SK-N-SH (cell line): ENCODE measurements around the gene SWAP70. TPM values are rescaled to one million over a fixed set of nuclear protein-coding genes. Genes with fewer than 3 reads are reported as not detected.

Experiments used
- CTCF ChIA-PET: fragments of 300-600, 350-600 bp; formaldehyde crosslinking; extraction: SDS; loops from one replicate; lab custom pipeline; 2021; lab: Yijun Ruan, JAX
- POLR2A ChIA-PET: fragments of 350-600 bp; sonication (Branson Sonifier 250); formaldehyde crosslinking; extraction: SDS; loops from one replicate; lab custom pipeline; 2020; ENCODE audit warnings: antibody characterized with exemption, inconsistent platforms; lab: Yijun Ruan, JAX
- DNase-seq: peaks from one replicate; pipeline ENCODE4 v3.0.0; 2012
- H2AFZ ChIP-seq: fragments of 200-600 bp; sonication (generic); 2 replicates; pipeline ENCODE4 v1.8.1; 2016; ENCODE audit warnings: antibody characterized with exemption, mild to moderate bottlenecking, low read depth
- H3F3A ChIP-seq: fragments of 200-600 bp; sonication (generic); replicated peaks from 2 replicates; pipeline ENCODE3; 2016; ENCODE audit warnings: antibody characterized with exemption, mild to moderate bottlenecking; ENCODE audit not compliant: insufficient read depth
- H3K27ac ChIP-seq, 2 experiments: fragments of 200-500 bp in 1 of 2; fragments of 200-600 bp in 1 of 2; sonication (Bioruptor generic) in 1 of 2; sonication (generic), shearing (Covaris generic) in 1 of 2; 2 replicates each; pipeline versions ENCODE4 v1.5.1 to v1.6.1; 2014 to 2016; ENCODE audit warnings: low read depth in 2 of 2, inconsistent platforms in 1 of 2, low read length in 1 of 2, mild to moderate bottlenecking in 1 of 2, mixed read lengths in 1 of 2
- H3K27me3 ChIP-seq: fragments of 200-600 bp; sonication (generic), shearing (Covaris generic); 2 replicates; pipeline ENCODE4 v1.6.1; 2016; ENCODE audit warnings: mixed run types; ENCODE audit not compliant: insufficient read depth
- H3K36me3 ChIP-seq, 2 experiments: fragments of 200-500 bp in 1 of 2; fragments of 200-600 bp in 1 of 2; sonication (Bioruptor generic) in 1 of 2; sonication (generic) in 1 of 2; replicated peaks in 1 of 2; 2 replicates each; pipeline versions ENCODE3 to v1.5.1; 2014 to 2016; ENCODE audit warnings: low read length in 1 of 2, mild to moderate bottlenecking in 1 of 2; ENCODE audit not compliant: insufficient read depth in 2 of 2, control insufficient read depth in 1 of 2
- H3K4me1 ChIP-seq, 2 experiments: fragments of 200-500 bp in 1 of 2; fragments of 200-600 bp in 1 of 2; sonication (Bioruptor generic) in 1 of 2; sonication (generic), shearing (Covaris generic) in 1 of 2; 2 replicates each; pipeline versions ENCODE4 v1.5.1 to v1.6.1; 2014 to 2016; ENCODE audit warnings: low read depth in 1 of 2, low read length in 1 of 2, mixed run types in 1 of 2; ENCODE audit not compliant: insufficient read depth in 2 of 2, control insufficient read depth in 1 of 2
- H3K4me2 ChIP-seq: fragments of 200-600 bp; sonication (generic), shearing (Covaris generic); 2 replicates; pipeline ENCODE4 v1.6.1; 2017; ENCODE audit warnings: mixed run types
- H3K4me3 ChIP-seq, 2 experiments: fragments of 200-500 bp in 1 of 2; fragments of 200-600 bp in 1 of 2; sonication (Bioruptor generic) in 1 of 2; sonication (generic), shearing (Covaris generic) in 1 of 2; 2 replicates each; pipeline versions ENCODE4 v1.5.1 to v1.8.1; 2014 to 2016; ENCODE audit warnings: low read depth in 2 of 2, inconsistent platforms in 1 of 2, low read length in 1 of 2, mild to moderate bottlenecking in 1 of 2, mixed read lengths in 1 of 2, moderate library complexity in 1 of 2
- H3K79me2 ChIP-seq: fragments of 200-600 bp; sonication (generic); 2 replicates; pipeline ENCODE4 v1.8.1; 2017; ENCODE audit warnings: mild to moderate bottlenecking; ENCODE audit not compliant: insufficient read depth
- H3K9ac ChIP-seq: fragments of 200-600 bp; sonication (generic); 2 replicates; pipeline ENCODE4 v1.6.1; 2017; ENCODE audit warnings: mixed run types
- H3K9me2 ChIP-seq: fragments of 200-600 bp; sonication (generic); 2 replicates; pipeline ENCODE4 v1.6.1; 2017; ENCODE audit warnings: mixed run types
- H3K9me3 ChIP-seq: fragments of 200-600 bp; sonication (generic); 2 replicates; pipeline ENCODE4 v1.6.1; 2017; ENCODE audit warnings: mixed run types, mild to moderate bottlenecking, moderate library complexity
- H4K20me1 ChIP-seq: fragments of 200-600 bp; sonication (generic); 2 replicates; pipeline ENCODE4 v1.6.1; 2017; ENCODE audit warnings: mild to moderate bottlenecking, mixed run types; ENCODE audit not compliant: insufficient read depth
- CHD2 ChIP-seq: fragments of 150-350 bp; IDR thresholded peaks from 2 replicates; pipeline ENCODE4 v1.6.1; 2018; ENCODE audit warnings: low read length; ENCODE audit not compliant: partially characterized antibody
- EP300 ChIP-seq, 2 experiments: IDR thresholded peaks; 2 replicates each; pipeline versions ENCODE4 v1.4.0 to v1.6.1; 2012; ENCODE audit warnings: borderline replicate concordance in 1 of 2, low read depth in 1 of 2, low read length in 1 of 2
- FOSL2 ChIP-seq: IDR thresholded peaks from 2 replicates; pipeline ENCODE4 v1.4.0; 2012; ENCODE audit warnings: low read depth, mild to moderate bottlenecking, moderate library complexity, borderline replicate concordance
- GATA2 ChIP-seq: sonication (generic); formaldehyde crosslinking; IDR thresholded peaks from 2 replicates; pipeline ENCODE4 v1.5.0; 2020; ENCODE audit warnings: mild to moderate bottlenecking, missing genetic modification reagents
- JUND ChIP-seq: IDR thresholded peaks from 2 replicates; pipeline ENCODE4 v1.4.0; 2012
- NFIC ChIP-seq: IDR thresholded peaks from 2 replicates; pipeline ENCODE4 v1.4.0; 2012; ENCODE audit warnings: borderline replicate concordance
- NRF1 ChIP-seq: IDR thresholded peaks from 2 replicates; pipeline ENCODE4 v1.6.1; 2012; ENCODE audit warnings: low read depth, mild to moderate bottlenecking, low read length
- RAD21 ChIP-seq: IDR thresholded peaks from 2 replicates; pipeline ENCODE4 v1.6.1; 2012; ENCODE audit warnings: mild to moderate bottlenecking, low read length
- RCOR1 ChIP-seq: fragments of 150-350 bp; IDR thresholded peaks from 2 replicates; pipeline ENCODE4 v1.6.1; 2017; ENCODE audit warnings: antibody characterized with exemption, low read length
- RFX5 ChIP-seq: IDR thresholded peaks from 2 replicates; pipeline ENCODE4 v1.6.1; 2012; ENCODE audit warnings: mild to moderate bottlenecking, improper control_type of control experiment, low read length
- RXRA ChIP-seq: IDR thresholded peaks from 2 replicates; pipeline ENCODE4 v1.4.0; 2012; ENCODE audit warnings: low read depth, mild to moderate bottlenecking, borderline replicate concordance
- TAF1 ChIP-seq: IDR thresholded peaks from 2 replicates; pipeline ENCODE4 v1.6.1; 2012; ENCODE audit warnings: low read depth, mild to moderate bottlenecking, low read length, moderate library complexity, borderline replicate concordance
- TEAD4 ChIP-seq: IDR thresholded peaks from 2 replicates; pipeline ENCODE4 v1.4.0; 2012; ENCODE audit warnings: mild to moderate bottlenecking, borderline replicate concordance; ENCODE audit not compliant: insufficient read depth
- YY1 ChIP-seq: IDR thresholded peaks from 2 replicates; pipeline ENCODE4 v1.4.0; 2012; ENCODE audit warnings: low read depth, mild to moderate bottlenecking
- WGBS: methylation state at CpG from one replicate; pipeline ENCODE4 v1.1.6; 2017; ENCODE audit warnings: low lambda C conversion rate; 5-methylcytosine and 5-hydroxymethylcytosine counted together
- polyA plus RNA-seq, 3 experiments: library from polyadenylated mRNA; depleted of rRNA; stranded (reverse); fragments of >200 nt; gene quantifications; 2 replicates each; pipeline ENCODE4 v1.2.3, GENCODE V29; 2012
- TF ChIP-seq, protein P1 (sequence below): IDR thresholded peaks from 2 replicates; pipeline ENCODE4 v1.4.0; 2012; ENCODE audit warnings: low read depth, borderline replicate concordance
- TF ChIP-seq, protein P2 (sequence below): fragments of 200-600 bp; sonication (generic); IDR thresholded peaks from 2 replicates; pipeline ENCODE4 v1.6.1; 2017; ENCODE audit warnings: antibody characterized with exemption, mild to moderate bottlenecking, moderate library complexity
- TF ChIP-seq, protein P3 (sequence below): IDR thresholded peaks from 2 replicates; pipeline ENCODE4 v1.4.0; 2012; ENCODE audit warnings: low read depth, borderline replicate concordance

Gene SWAP70
- polyA plus RNA-seq, 1 of the 3 experiments (the other 2 are of a cell fraction) = 10.6 TPM

DNA sequence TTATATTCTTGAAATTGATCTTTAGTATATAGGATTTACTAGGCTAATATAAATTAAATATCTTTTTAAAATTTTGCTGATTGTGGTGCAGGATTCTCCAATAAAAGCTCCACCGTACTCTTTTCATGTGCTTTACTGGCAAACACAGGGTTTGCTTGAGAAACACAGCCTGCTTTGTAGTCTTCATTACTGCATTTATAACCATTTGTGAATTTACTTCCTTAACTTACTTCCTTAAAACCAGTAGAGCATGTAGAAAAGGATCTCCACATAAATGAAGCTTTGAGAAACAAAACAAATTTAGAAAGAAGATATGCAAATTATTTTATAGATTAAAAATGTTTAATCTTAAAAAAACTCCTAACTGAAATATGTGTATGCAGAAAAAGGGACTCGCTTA is 28.8 kb downstream of the SWAP70 start:
- Histone ChIP-seq H3K27me3 (no peaks in the 10 kb centered on the region), H2AFZ (no peak overlapping the region), H3K27ac (no peak overlapping the region; a peak in 1 of 4 replicates), H3F3A (peaks cover 46% of the 10 kb centered on the region), H3K4me3 (no peak overlapping the region), H3K4me2 (no peak overlapping the region), H3K9me3 (no peaks in the 10 kb centered on the region), H4K20me1 (no peaks in the 10 kb centered on the region), H3K9me2 (no peaks in the 10 kb centered on the region), H3K9ac (no peak overlapping the region), H3K79me2 (peaks cover 44% of the 10 kb centered on the region), H3K4me1 (peaks cover 20 to 38% of the 10 kb centered on the region in 2 experiments), H3K36me3 (peaks cover 0 to 34% of the 10 kb centered on the region in 2 experiments)
- no peak for TF ChIP-seq NFIC
- TF ChIP-seq, protein P1, sequence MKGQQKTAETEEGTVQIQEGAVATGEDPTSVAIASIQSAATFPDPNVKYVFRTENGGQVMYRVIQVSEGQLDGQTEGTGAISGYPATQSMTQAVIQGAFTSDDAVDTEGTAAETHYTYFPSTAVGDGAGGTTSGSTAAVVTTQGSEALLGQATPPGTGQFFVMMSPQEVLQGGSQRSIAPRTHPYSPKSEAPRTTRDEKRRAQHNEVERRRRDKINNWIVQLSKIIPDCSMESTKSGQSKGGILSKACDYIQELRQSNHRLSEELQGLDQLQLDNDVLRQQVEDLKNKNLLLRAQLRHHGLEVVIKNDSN = no peak
- TF ChIP-seq, protein P2, sequence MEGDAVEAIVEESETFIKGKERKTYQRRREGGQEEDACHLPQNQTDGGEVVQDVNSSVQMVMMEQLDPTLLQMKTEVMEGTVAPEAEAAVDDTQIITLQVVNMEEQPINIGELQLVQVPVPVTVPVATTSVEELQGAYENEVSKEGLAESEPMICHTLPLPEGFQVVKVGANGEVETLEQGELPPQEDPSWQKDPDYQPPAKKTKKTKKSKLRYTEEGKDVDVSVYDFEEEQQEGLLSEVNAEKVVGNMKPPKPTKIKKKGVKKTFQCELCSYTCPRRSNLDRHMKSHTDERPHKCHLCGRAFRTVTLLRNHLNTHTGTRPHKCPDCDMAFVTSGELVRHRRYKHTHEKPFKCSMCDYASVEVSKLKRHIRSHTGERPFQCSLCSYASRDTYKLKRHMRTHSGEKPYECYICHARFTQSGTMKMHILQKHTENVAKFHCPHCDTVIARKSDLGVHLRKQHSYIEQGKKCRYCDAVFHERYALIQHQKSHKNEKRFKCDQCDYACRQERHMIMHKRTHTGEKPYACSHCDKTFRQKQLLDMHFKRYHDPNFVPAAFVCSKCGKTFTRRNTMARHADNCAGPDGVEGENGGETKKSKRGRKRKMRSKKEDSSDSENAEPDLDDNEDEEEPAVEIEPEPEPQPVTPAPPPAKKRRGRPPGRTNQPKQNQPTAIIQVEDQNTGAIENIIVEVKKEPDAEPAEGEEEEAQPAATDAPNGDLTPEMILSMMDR = no peak
- TF ChIP-seq GATA2 (CRISPR knock-in tag) = no peak
- TF ChIP-seq EP300 (IDR thresholded peaks at IDR 0.05; ENCODE audit: borderline replicate concordance in 1 of 2, low read depth in 1 of 2, low read length in 1 of 2) = no peak
- no peak for TF ChIP-seq RAD21
- TF ChIP-seq FOSL2 = no peak
- TF ChIP-seq RCOR1 = no peak
- TF ChIP-seq CHD2 = no peak
- TF ChIP-seq NRF1 = no peak
- TF ChIP-seq TAF1 = no peak
- WGBS = 96% methylated on average over 2 of the region's 2 CpGs
- no peak for DNase-seq
- POLR2A ChIA-PET = no interaction called here
- CTCF ChIA-PET = interaction anchor here (1.1 to 1.4 kb wide), 3 partner anchors 10 to 18 kb away, joined by 3 to 4 read pairs (median 3); no protein-coding TSS in a partner anchor

DNA sequence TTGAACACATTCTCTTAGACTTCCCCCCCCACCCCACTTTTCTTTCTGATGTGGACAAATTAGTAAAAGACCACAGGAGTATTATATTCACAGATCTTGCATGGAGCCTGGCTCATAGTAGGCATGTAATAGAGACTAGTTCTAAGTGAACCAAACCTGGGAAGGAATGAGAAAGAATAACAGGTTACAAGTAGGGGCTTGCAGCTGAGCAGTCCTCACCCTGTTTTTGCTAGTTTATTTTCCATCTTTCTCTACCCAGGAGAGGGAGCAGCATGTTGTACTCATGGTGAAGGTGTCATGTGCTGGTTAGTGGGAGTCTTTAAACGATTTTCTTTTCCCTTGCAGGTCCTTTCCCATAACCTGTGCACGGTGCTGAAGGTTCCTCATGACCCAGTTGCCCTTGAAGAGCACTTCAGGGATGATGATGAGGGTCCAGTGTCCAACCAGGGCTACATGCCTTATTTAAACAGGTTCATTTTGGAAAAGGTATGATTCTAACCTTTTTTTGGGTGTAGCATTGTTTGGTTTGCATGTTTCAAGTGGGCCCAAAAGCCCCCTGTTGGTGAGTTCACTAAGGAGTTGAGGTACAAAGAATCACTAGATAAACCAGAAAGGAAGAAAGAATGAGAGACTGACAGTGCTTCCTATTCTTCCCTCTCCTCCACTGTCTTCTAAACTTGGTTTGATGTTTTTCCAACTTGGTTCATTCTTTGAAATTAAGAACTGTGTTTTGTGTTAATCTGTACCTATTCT is 30.1 kb downstream of the SWAP70 start:
- Histone ChIP-seq H3K27ac (no peak overlapping the region), H3K9ac (no peak overlapping the region), H3K27me3 (no peaks in the 10 kb centered on the region), H3K9me3 (no peaks in the 10 kb centered on the region), H4K20me1 (no peaks in the 10 kb centered on the region), H3K79me2 (peaks cover 43% of the 10 kb centered on the region), H3F3A (peaks cover 33% of the 10 kb centered on the region), H2AFZ (no peak overlapping the region), H3K9me2 (no peaks in the 10 kb centered on the region), H3K4me1 (peaks cover 10 to 25% of the 10 kb centered on the region in 2 experiments), H3K4me3 (no peak overlapping the region), H3K36me3 (peaks cover 0 to 34% of the 10 kb centered on the region in 2 experiments), H3K4me2 (no peak overlapping the region)
- ChIA-PET POLR2A (no interaction called here), CTCF (no interaction called here)
- DNase-seq = no peak
- WGBS = 93% methylated on average over 2 of the region's 2 CpGs
- TF ChIP-seq, protein P3, sequence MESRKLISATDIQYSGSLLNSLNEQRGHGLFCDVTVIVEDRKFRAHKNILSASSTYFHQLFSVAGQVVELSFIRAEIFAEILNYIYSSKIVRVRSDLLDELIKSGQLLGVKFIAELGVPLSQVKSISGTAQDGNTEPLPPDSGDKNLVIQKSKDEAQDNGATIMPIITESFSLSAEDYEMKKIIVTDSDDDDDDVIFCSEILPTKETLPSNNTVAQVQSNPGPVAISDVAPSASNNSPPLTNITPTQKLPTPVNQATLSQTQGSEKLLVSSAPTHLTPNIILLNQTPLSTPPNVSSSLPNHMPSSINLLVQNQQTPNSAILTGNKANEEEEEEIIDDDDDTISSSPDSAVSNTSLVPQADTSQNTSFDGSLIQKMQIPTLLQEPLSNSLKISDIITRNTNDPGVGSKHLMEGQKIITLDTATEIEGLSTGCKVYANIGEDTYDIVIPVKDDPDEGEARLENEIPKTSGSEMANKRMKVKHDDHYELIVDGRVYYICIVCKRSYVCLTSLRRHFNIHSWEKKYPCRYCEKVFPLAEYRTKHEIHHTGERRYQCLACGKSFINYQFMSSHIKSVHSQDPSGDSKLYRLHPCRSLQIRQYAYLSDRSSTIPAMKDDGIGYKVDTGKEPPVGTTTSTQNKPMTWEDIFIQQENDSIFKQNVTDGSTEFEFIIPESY = no peak
- TF ChIP-seq JUND (no peak), RXRA (no peak), GATA2 (CRISPR knock-in tag) (no peak), RFX5 (no peak), YY1 (no peak), TEAD4 (no peak)
- TF ChIP-seq, protein P2 = no peak
